ENCODE data around the gene TMEM117.

Gene TMEM117

GRCh38 chr12:43872396-43872795, 36.5 kb downstream of the TMEM117 start:
- no peak for TF ChIP-seq CTCF (conservative IDR thresholded peaks at IDR 0.05; ENCODE audit: low read depth, low read length)
- H3K4me3 ChIP-seq (ENCODE audit: low read depth, low read length): no peak overlapping the region
- no peak for DNase-seq (ENCODE audit: low read depth)

DNA sequence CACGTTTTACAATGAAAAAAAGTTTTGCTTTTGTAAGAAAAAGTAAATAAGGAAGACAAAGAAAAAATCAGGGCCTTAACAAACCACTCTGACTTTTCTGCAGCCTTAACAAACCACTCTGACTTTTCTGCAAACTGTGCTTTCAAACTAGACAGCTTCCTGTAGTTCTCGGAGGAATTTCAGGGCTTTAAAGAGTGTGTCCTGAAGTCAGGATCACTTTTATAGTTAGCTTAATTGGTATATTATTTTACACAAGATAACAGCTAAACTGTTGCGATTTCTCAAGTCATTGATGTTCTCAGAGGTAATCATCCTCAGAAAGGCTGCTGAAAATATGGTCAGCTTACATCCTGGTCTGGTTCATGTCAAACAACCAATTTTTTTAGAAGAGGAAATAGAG, 42.2 kb downstream of the TMEM117 start:
- no peak overlapping the region for H3K4me3 ChIP-seq (ENCODE audit: low read depth, low read length)
- TF ChIP-seq CTCF (conservative IDR thresholded peaks at IDR 0.05; ENCODE audit: low read depth, low read length): no peak
- DNase-seq (ENCODE audit: low read depth): no peak

DNA sequence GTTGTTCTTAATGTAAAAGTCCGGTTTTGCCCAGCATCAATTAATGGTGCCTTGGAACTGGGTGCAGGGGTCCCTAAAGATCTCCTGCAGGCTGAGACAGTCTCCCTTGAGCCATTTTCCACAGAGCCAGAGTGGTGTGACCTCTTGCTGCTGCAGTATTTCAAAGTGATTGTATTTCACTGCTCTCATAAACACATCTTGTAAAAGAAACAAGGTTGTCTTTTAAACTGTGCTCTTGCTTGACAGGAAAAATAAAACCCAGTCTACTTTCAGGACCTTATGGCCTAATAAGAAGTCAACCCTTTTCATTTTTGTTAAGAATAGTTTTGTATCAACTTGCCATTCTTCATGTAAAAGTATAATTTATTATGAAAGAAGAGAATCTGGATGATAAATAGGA, 44.7 kb downstream of the TMEM117 start:
- DNase-seq (ENCODE audit: low read depth): no peak
- TF ChIP-seq CTCF (conservative IDR thresholded peaks at IDR 0.05; ENCODE audit: low read depth, low read length): no peak
- H3K4me3 ChIP-seq (ENCODE audit: low read depth, low read length): no peak overlapping the region

DNA sequence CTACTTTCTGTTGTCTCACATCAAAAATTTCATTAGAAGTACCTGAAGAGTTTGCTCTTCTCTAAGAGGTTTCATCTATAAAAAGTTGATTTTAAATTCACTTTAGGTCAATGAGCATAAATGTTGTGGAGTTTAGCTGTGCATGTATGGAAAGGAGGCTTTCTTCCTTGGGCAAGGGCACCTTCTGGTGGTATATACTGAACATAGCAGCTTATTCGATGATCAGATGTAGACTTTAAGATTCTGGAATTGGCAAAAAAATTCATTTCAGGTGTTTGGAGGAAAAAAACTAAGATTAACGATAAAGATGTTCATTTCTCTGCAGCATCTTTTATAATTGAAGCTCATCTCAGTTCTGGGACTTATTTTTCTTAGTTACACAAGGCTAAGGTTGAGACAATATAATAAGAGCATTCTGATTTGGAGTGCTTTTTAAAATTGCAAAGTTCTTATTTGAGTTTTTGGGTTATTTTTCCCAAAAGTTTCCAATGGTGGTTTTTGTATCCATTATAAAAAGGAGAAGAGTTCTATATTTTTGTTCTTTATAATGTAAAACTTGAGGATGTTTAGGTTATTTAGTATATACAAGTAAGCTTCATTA, 46.8 kb downstream of the TMEM117 start:
- peak; percentile 87 for DNase-seq (ENCODE audit: low read depth)
- peak; percentile 82 for TF ChIP-seq CTCF (conservative IDR thresholded peaks at IDR 0.05; ENCODE audit: low read depth, low read length)
- H3K4me3 ChIP-seq (ENCODE audit: low read depth, low read length): no peak overlapping the region

- no peak overlapping the region for H3K4me3 ChIP-seq (ENCODE audit: low read depth, low read length)
- no peak for TF ChIP-seq CTCF (conservative IDR thresholded peaks at IDR 0.05; ENCODE audit: low read depth, low read length)
- DNase-seq (ENCODE audit: low read depth): no peak
Measured at GRCh38 chr12:43883311-43883710, 47.4 kb downstream of the TMEM117 start.

GRCh38 chr12:43883748-43884147, 47.9 kb downstream of the TMEM117 start:
- no peak overlapping the region for H3K4me3 ChIP-seq (ENCODE audit: low read depth, low read length)
- no peak for TF ChIP-seq CTCF (conservative IDR thresholded peaks at IDR 0.05; ENCODE audit: low read depth, low read length)
- no peak for DNase-seq (ENCODE audit: low read depth)

GRCh38 chr12:43884683-43885410, 49.0 kb downstream of the TMEM117 start:
- no peak overlapping the region for H3K4me3 ChIP-seq (ENCODE audit: low read depth, low read length)
- TF ChIP-seq CTCF (conservative IDR thresholded peaks at IDR 0.05; ENCODE audit: low read depth, low read length): no peak
- no peak for DNase-seq (ENCODE audit: low read depth)
